Measurements from ENCODE around the gene PPP1R1B.

PPP1R1B gene

GRCh38 chr17:39607057-39607850 is 19.5 kb upstream of the PPP1R1B start:
- H3K9ac ChIP-seq (ENCODE audit: low read length), result no peak overlapping the region
- no peak overlapping the region for H3K4ac ChIP-seq (ENCODE audit: low read depth, low read length)
- H3K4me1 ChIP-seq (ENCODE audit: control insufficient read depth, low read depth, low read length), result peaks cover 2% of the 10 kb centered on the region
- no peak overlapping the region for H4K8ac ChIP-seq (ENCODE audit: low read depth, low read length)
- H3K56ac ChIP-seq (ENCODE audit: low read length), result no peak overlapping the region
- H4K5ac ChIP-seq (ENCODE audit: low read length), result no peak overlapping the region
- no peaks in the 10 kb centered on the region for H3K79me2 ChIP-seq (ENCODE audit: control insufficient read depth, insufficient read depth, low read length)
- peak overlapping the region; percentile 18 for H3K4me2 ChIP-seq (ENCODE audit: low read length)
- no peak overlapping the region for H2BK5ac ChIP-seq (ENCODE audit: low read length)
- H3K79me1 ChIP-seq (ENCODE audit: low read length), result no peaks in the 10 kb centered on the region
- H2BK120ac ChIP-seq (ENCODE audit: low read depth, low read length), result no peak overlapping the region
- no peak overlapping the region for H3K23ac ChIP-seq (ENCODE audit: low read length)
- no peaks in the 10 kb centered on the region for H3K36me3 ChIP-seq (ENCODE audit: control insufficient read depth, insufficient read depth, low read length)
- no peak overlapping the region for H2BK15ac ChIP-seq (replicated peaks; ENCODE audit: low read depth)
- peaks cover 68% of the 10 kb centered on the region for H3K27me3 ChIP-seq (ENCODE audit: insufficient read depth, low read length, poor library complexity)
- no peak overlapping the region for H3K27ac ChIP-seq (ENCODE audit: low read depth, low read length)
- H3K4me3 ChIP-seq (ENCODE audit: low read length), result no peak overlapping the region
- H3K18ac ChIP-seq (ENCODE audit: low read length), result no peak overlapping the region
- no peak for DNase-seq
- no peak overlapping the region for H2AK5ac ChIP-seq (ENCODE audit: low read length)
- WGBS (ENCODE audit: extremely low coverage, insufficient coverage, low lambda C conversion rate), result no CpG with 5 or more reads among the region's 40 CpGs

- Histone ChIP-seq H3K56ac (ENCODE audit: low read length) (no peak within 1 kb of the TSS), H3K27me3 (ENCODE audit: insufficient read depth, low read length, poor library complexity) (peaks cover 62% of the 10 kb centered on the region), H2BK5ac (ENCODE audit: low read length) (no peak within 1 kb of the TSS), H4K5ac (ENCODE audit: low read length) (no peak within 1 kb of the TSS), H3K79me1 (ENCODE audit: low read length) (no peaks in the 10 kb centered on the region), H3K4ac (ENCODE audit: low read depth, low read length) (no peak within 1 kb of the TSS), H3K4me2 (ENCODE audit: low read length) (peak within 1 kb of the TSS; percentile 21), H3K27ac (ENCODE audit: low read depth, low read length) (no peak within 1 kb of the TSS), H3K4me1 (ENCODE audit: control insufficient read depth, low read depth, low read length) (peaks cover 2% of the 10 kb centered on the region), H2AK5ac (ENCODE audit: low read length) (no peak within 1 kb of the TSS), H3K23ac (ENCODE audit: low read length) (no peak within 1 kb of the TSS), H3K9ac (ENCODE audit: low read length) (no peak within 1 kb of the TSS), H2BK15ac (replicated peaks; ENCODE audit: low read depth) (no peak within 1 kb of the TSS), H3K18ac (ENCODE audit: low read length) (no peak within 1 kb of the TSS), H3K79me2 (ENCODE audit: control insufficient read depth, insufficient read depth, low read length) (no peaks in the 10 kb centered on the region), H3K4me3 (ENCODE audit: low read length) (no peak within 1 kb of the TSS), H3K36me3 (ENCODE audit: control insufficient read depth, insufficient read depth, low read length) (no peaks in the 10 kb centered on the region), H2BK120ac (ENCODE audit: low read depth, low read length) (no peak within 1 kb of the TSS), H4K8ac (ENCODE audit: low read depth, low read length) (no peak within 1 kb of the TSS)
- no peak for DNase-seq
- no CpG with 5 or more reads among the region's 20 CpGs for WGBS (ENCODE audit: extremely low coverage, insufficient coverage, low lambda C conversion rate)
These were observed 19.0 kb upstream of the PPP1R1B start, which contains the start of gene NEUROD2 for GRCh38 chr17:39607851-39608130. TSS of gene NEUROD2 (minus strand) at chr17:39607920. CDS start at chr17:39606599, 1,321 bp downstream.

- Histone ChIP-seq H3K27me3 (ENCODE audit: insufficient read depth, low read length, poor library complexity) (peaks cover 57% of the 10 kb centered on the region), H3K4me1 (ENCODE audit: control insufficient read depth, low read depth, low read length) (peaks cover 2% of the 10 kb centered on the region), H4K5ac (ENCODE audit: low read length) (no peak overlapping the region), H3K56ac (ENCODE audit: low read length) (no peak overlapping the region), H3K4me2 (ENCODE audit: low read length) (no peak overlapping the region), H3K36me3 (ENCODE audit: control insufficient read depth, insufficient read depth, low read length) (no peaks in the 10 kb centered on the region), H3K18ac (ENCODE audit: low read length) (no peak overlapping the region), H3K79me2 (ENCODE audit: control insufficient read depth, insufficient read depth, low read length) (no peaks in the 10 kb centered on the region), H3K9ac (ENCODE audit: low read length) (no peak overlapping the region), H2BK15ac (replicated peaks; ENCODE audit: low read depth) (no peak overlapping the region), H3K79me1 (ENCODE audit: low read length) (no peaks in the 10 kb centered on the region), H2AK5ac (ENCODE audit: low read length) (no peak overlapping the region), H4K8ac (ENCODE audit: low read depth, low read length) (no peak overlapping the region), H3K4ac (ENCODE audit: low read depth, low read length) (no peak overlapping the region), H3K27ac (ENCODE audit: low read depth, low read length) (no peak overlapping the region), H2BK5ac (ENCODE audit: low read length) (no peak overlapping the region), H3K23ac (ENCODE audit: low read length) (no peak overlapping the region), H3K4me3 (ENCODE audit: low read length) (no peak overlapping the region), H2BK120ac (ENCODE audit: low read depth, low read length) (no peak overlapping the region)
- no CpG with 5 or more reads among the region's 15 CpGs for WGBS (ENCODE audit: extremely low coverage, insufficient coverage, low lambda C conversion rate)
- no peak for DNase-seq
These were observed 18.4 kb upstream of the PPP1R1B start for GRCh38 chr17:39608142-39608981.

- no peaks in the 10 kb centered on the region for H3K79me1 ChIP-seq (ENCODE audit: low read length)
- H3K27me3 ChIP-seq (ENCODE audit: insufficient read depth, low read length, poor library complexity), result peaks cover 45% of the 10 kb centered on the region
- no CpG with 5 or more reads among the region's 4 CpGs for WGBS (ENCODE audit: extremely low coverage, insufficient coverage, low lambda C conversion rate)
- no peak overlapping the region for H3K56ac ChIP-seq (ENCODE audit: low read length)
- no peak overlapping the region for H3K4ac ChIP-seq (ENCODE audit: low read depth, low read length)
- no peak overlapping the region for H2BK15ac ChIP-seq (replicated peaks; ENCODE audit: low read depth)
- no peak overlapping the region for H3K4me2 ChIP-seq (ENCODE audit: low read length)
- no peak overlapping the region for H2BK5ac ChIP-seq (ENCODE audit: low read length)
- H2AK5ac ChIP-seq (ENCODE audit: low read length), result no peak overlapping the region
- no peak overlapping the region for H3K27ac ChIP-seq (ENCODE audit: low read depth, low read length)
- no peak overlapping the region for H3K18ac ChIP-seq (ENCODE audit: low read length)
- H3K36me3 ChIP-seq (ENCODE audit: control insufficient read depth, insufficient read depth, low read length), result no peaks in the 10 kb centered on the region
- no peak overlapping the region for H3K4me3 ChIP-seq (ENCODE audit: low read length)
- no peak overlapping the region for H4K8ac ChIP-seq (ENCODE audit: low read depth, low read length)
- no peak overlapping the region for H2BK120ac ChIP-seq (ENCODE audit: low read depth, low read length)
- H3K23ac ChIP-seq (ENCODE audit: low read length), result no peak overlapping the region
- no peak for DNase-seq
- H3K4me1 ChIP-seq (ENCODE audit: control insufficient read depth, low read depth, low read length), result peaks cover 2% of the 10 kb centered on the region
- H3K9ac ChIP-seq (ENCODE audit: low read length), result no peak overlapping the region
- H4K5ac ChIP-seq (ENCODE audit: low read length), result no peak overlapping the region
- H3K79me2 ChIP-seq (ENCODE audit: control insufficient read depth, insufficient read depth, low read length), result no peaks in the 10 kb centered on the region
These were observed 17.2 kb upstream of the PPP1R1B start for GRCh38 chr17:39609416-39610025.

- Histone ChIP-seq H3K79me1 (ENCODE audit: low read length) (no peaks in the 10 kb centered on the region), H4K5ac (ENCODE audit: low read length) (no peak overlapping the region), H3K23ac (ENCODE audit: low read length) (no peak overlapping the region), H3K4me3 (ENCODE audit: low read length) (no peak overlapping the region), H3K27me3 (ENCODE audit: insufficient read depth, low read length, poor library complexity) (peaks cover 29% of the 10 kb centered on the region), H3K18ac (ENCODE audit: low read length) (no peak overlapping the region), H3K27ac (ENCODE audit: low read depth, low read length) (no peak overlapping the region), H3K36me3 (ENCODE audit: control insufficient read depth, insufficient read depth, low read length) (no peaks in the 10 kb centered on the region), H3K4me1 (ENCODE audit: control insufficient read depth, low read depth, low read length) (no peaks in the 10 kb centered on the region), H2AK5ac (ENCODE audit: low read length) (no peak overlapping the region), H2BK120ac (ENCODE audit: low read depth, low read length) (no peak overlapping the region), H3K4me2 (ENCODE audit: low read length) (no peak overlapping the region), H3K56ac (ENCODE audit: low read length) (no peak overlapping the region), H2BK15ac (replicated peaks; ENCODE audit: low read depth) (no peak overlapping the region), H3K9ac (ENCODE audit: low read length) (no peak overlapping the region), H4K8ac (ENCODE audit: low read depth, low read length) (no peak overlapping the region), H2BK5ac (ENCODE audit: low read length) (no peak overlapping the region), H3K79me2 (ENCODE audit: control insufficient read depth, insufficient read depth, low read length) (no peaks in the 10 kb centered on the region), H3K4ac (ENCODE audit: low read depth, low read length) (no peak overlapping the region)
- WGBS (ENCODE audit: extremely low coverage, insufficient coverage, low lambda C conversion rate), result no CpG with 5 or more reads among the region's 9 CpGs
- DNase-seq, result no peak
These were observed 15.2 kb upstream of the PPP1R1B start for GRCh38 chr17:39611401-39612112.
